GM12878 (cell line): Measurements from ENCODE around the gene SSR1. TPM values are rescaled to one million over a fixed set of nuclear protein-coding genes. Genes with fewer than 3 reads are reported as not detected.

Experiments
- ATAC-seq: fragments of 200-7000 bp; cut with Tn5 transposase; 3 replicates; pipeline ENCODE4 v1.9.1; 2020; ENCODE audit warnings: mild to moderate bottlenecking, moderate library complexity
- BruUV-seq: library from RNA; stranded (reverse); fragments of 400-500 nt; replicated peaks from 2 replicates; lab custom pipeline; 2021; lab: Mats Ljungman, UMichigan
- CTCF ChIA-PET: fragments of 300-600 bp; sonication (Branson Sonifier 250); formaldehyde crosslinking; extraction: SDS; loops from one replicate; lab custom pipeline; 2021; ENCODE audit warnings: inconsistent platforms; lab: Yijun Ruan, JAX
- POLR2A ChIA-PET: fragments of 350-600 bp; formaldehyde crosslinking; extraction: SDS; loops from one replicate; lab custom pipeline; 2021; ENCODE audit warnings: inconsistent platforms; lab: Charles Lee
- RAD21 ChIA-PET: fragments of 300-600 bp; sonication (Branson Sonifier 250); formaldehyde crosslinking; loops from one replicate; lab custom pipeline; 2023; ENCODE audit warnings: antibody characterized with exemption; ENCODE audit not compliant: unreplicated experiment; lab: Charles Lee
- SMC1A ChIA-PET: fragments of 300-600 bp; sonication (Branson Sonifier 250); formaldehyde crosslinking; loops from one replicate; lab custom pipeline; 2023; ENCODE audit not compliant: unreplicated experiment, uncharacterized antibody; lab: Charles Lee
- DNase-seq: peaks from one replicate; pipeline ENCODE4 v3.0.0-alpha.2; 2011; ENCODE audit warnings: low read depth, low spot score
- FAIRE-seq: peaks from 3 replicates; lab custom pipeline; 2011; peaks lifted over from hg19 to GRCh38; lab: Jason Lieb, UNC
- H2AFZ ChIP-seq: 2 replicates; pipeline ENCODE4 v1.6.0; 2011; ENCODE audit warnings: low read depth, low read length, control low read depth; ENCODE audit not compliant: control insufficient read depth
- H3K27ac ChIP-seq: 2 replicates; pipeline ENCODE4 v1.5.1; 2011; ENCODE audit warnings: control low read depth; ENCODE audit not compliant: control insufficient read depth, insufficient read depth
- H3K27me3 ChIP-seq, 2 experiments: replicated peaks in 1 of 2; 2 replicates each; pipeline versions ENCODE4 v1.6.0 to v1.6.1; 2011; ENCODE audit warnings: low read length in 1 of 2; ENCODE audit not compliant: control insufficient read depth in 2 of 2, insufficient read depth in 2 of 2
- H3K36me3 ChIP-seq, 2 experiments: 2 replicates each; pipeline ENCODE4 v1.5.1; 2011; ENCODE audit warnings: low read length in 1 of 2; ENCODE audit not compliant: control insufficient read depth in 2 of 2, insufficient read depth in 2 of 2
- H3K4me1 ChIP-seq: 2 replicates; pipeline ENCODE4 v1.6.1; 2011; ENCODE audit warnings: mild to moderate bottlenecking, low read length, moderate library complexity, mixed read lengths; ENCODE audit not compliant: control insufficient read depth, insufficient read depth
- H3K4me2 ChIP-seq: 2 replicates; pipeline ENCODE4 v1.6.0; 2011; ENCODE audit warnings: control low read depth; ENCODE audit not compliant: control insufficient read depth, insufficient read depth
- H3K4me3 ChIP-seq: fragments of 200-600 bp; sonication (generic); 2 replicates; pipeline ENCODE4 v1.5.1; 2016
- H3K79me2 ChIP-seq: 2 replicates; pipeline ENCODE4 v1.6.0; 2011; ENCODE audit warnings: low read length; ENCODE audit not compliant: control insufficient read depth, insufficient read depth
- H3K9ac ChIP-seq: 2 replicates; pipeline ENCODE4 v1.8.0; 2011; ENCODE audit warnings: low read length, control low read depth, mixed read lengths; ENCODE audit not compliant: control insufficient read depth, insufficient read depth
- H3K9me3 ChIP-seq: replicated peaks from 3 replicates; pipeline ENCODE4 v1.5.1; 2011; ENCODE audit warnings: mild to moderate bottlenecking, low read length; ENCODE audit not compliant: control insufficient read depth, insufficient read depth
- H4K20me1 ChIP-seq: 2 replicates; pipeline ENCODE4 v1.6.0; 2011; ENCODE audit not compliant: control insufficient read depth, insufficient read depth
- ATF7 ChIP-seq: fragments of 450-650 bp; IDR thresholded peaks from 2 replicates; pipeline ENCODE4 v1.6.1; 2016; ENCODE audit warnings: low read depth, mild to moderate bottlenecking
- BACH1 ChIP-seq: fragments of 450-650 bp; IDR thresholded peaks from 2 replicates; pipeline ENCODE4 v1.6.1; 2017; ENCODE audit warnings: mild to moderate bottlenecking, borderline replicate concordance
- BCL11A ChIP-seq: IDR thresholded peaks from 2 replicates; pipeline ENCODE4 v1.6.1; 2011; ENCODE audit warnings: low read depth, low read length
- BMI1 ChIP-seq: fragments of 450-650 bp; IDR thresholded peaks from 2 replicates; pipeline ENCODE4 v1.6.1; 2016; ENCODE audit warnings: mild to moderate bottlenecking, moderate library complexity, borderline replicate concordance
- HDAC6 ChIP-seq: fragments of 200-600 bp; sonication (generic); IDR thresholded peaks from one replicate; pipeline ENCODE4 v1.8.0; 2017; ENCODE audit warnings: antibody characterized with exemption; ENCODE audit not compliant: unreplicated experiment
- JUNB ChIP-seq: IDR thresholded peaks from 2 replicates; pipeline ENCODE4 v1.6.1; 2016; ENCODE audit warnings: antibody characterized with exemption, mild to moderate bottlenecking
- KLF5 ChIP-seq: fragments of 450-650 bp; IDR thresholded peaks from 2 replicates; pipeline ENCODE4 v1.6.1; 2014; ENCODE audit warnings: mild to moderate bottlenecking; ENCODE audit not compliant: partially characterized antibody
- MTA2 ChIP-seq: fragments of 450-650 bp; IDR thresholded peaks from 2 replicates; pipeline ENCODE4 v1.6.1; 2016; ENCODE audit warnings: low read depth, mild to moderate bottlenecking, moderate library complexity
- NBN ChIP-seq: fragments of 450-650 bp; IDR thresholded peaks from 2 replicates; pipeline ENCODE4 v1.6.1; 2016
- NFYB ChIP-seq: IDR thresholded peaks from 2 replicates; pipeline ENCODE4 v1.6.1; 2011; ENCODE audit warnings: low read depth, mild to moderate bottlenecking, low read length, improper control_type of control experiment, moderate library complexity; ENCODE audit not compliant: insufficient read depth
- PAX5 ChIP-seq: IDR thresholded peaks from 2 replicates; pipeline ENCODE4 v1.6.1; 2011; ENCODE audit warnings: low read depth, low read length, borderline replicate concordance
- POU2F2 ChIP-seq: IDR thresholded peaks from 3 replicates; pipeline ENCODE4 v1.6.1; 2011; ENCODE audit warnings: low read depth, mild to moderate bottlenecking, low read length, borderline replicate concordance
- YY1 ChIP-seq: IDR thresholded peaks from 2 replicates; pipeline ENCODE4 v1.6.1; 2011; ENCODE audit warnings: low read depth, mild to moderate bottlenecking, low read length
- ZNF384 ChIP-seq: IDR thresholded peaks from 2 replicates; pipeline ENCODE4 v1.6.1; 2012; ENCODE audit warnings: low read depth, mild to moderate bottlenecking, low read length, improper control_type of control experiment, borderline replicate concordance
- ZNF622 ChIP-seq: fragments of 450-650 bp; IDR thresholded peaks from 2 replicates; pipeline ENCODE4 v1.6.1; 2017; ENCODE audit warnings: mild to moderate bottlenecking, inconsistent platforms
- WGBS: methylation state at CpG from one replicate; pipeline ENCODE4 v1.1.6; 2016; ENCODE audit warnings: low lambda C conversion rate; ENCODE audit not compliant: insufficient replicate concordance, insufficient coverage; ENCODE audit errors: missing lambda C conversion rate; 5-methylcytosine and 5-hydroxymethylcytosine counted together
- in situ Hi-C: fragments of 300-500 bp; cut with MboI; formaldehyde crosslinking; loops from 9 replicates; pipeline ENCODE4 v1.14.3; 2018; ENCODE audit warnings: mixed read lengths
- intact Hi-C: fragments of 100-400 bp; cut with micrococcal nuclease; formaldehyde crosslinking; loops from one replicate; pipeline ENCODE4 v1.14.2; 2022; ENCODE audit not compliant: unreplicated experiment
- polyA plus RNA-seq, 11 experiments: library from polyadenylated mRNA; depleted of rRNA in 4 of 11; unstranded in 6 of 11; stranded (reverse) in 5 of 11; fragments of >200 nt; fragmentation: Nextera tagmentation in 4 of 11; fragmentation: Illumina TruSeq in 1 of 11; extraction: Ambion mirVana in 4 of 11; extraction: Trizol in 1 of 11; gene quantifications; 1 replicate in 1 of 11; 2 replicates in 10 of 11; pipeline versions ENCODE4 v1.2.1 to v1.2.3, GENCODE V29; 2011 to 2016; ENCODE audit warnings: inconsistent platforms in 2 of 11, missing spikeins in 2 of 11, low read depth in 1 of 11
- total RNA-seq, 4 experiments: library from RNA; depleted of rRNA in 3 of 4; stranded (reverse); fragments of >200 nt in 3 of 4; fragmentation: Illumina TruSeq in 1 of 4; extraction: Trizol in 1 of 4; gene quantifications; 2 replicates each; pipeline versions ENCODE4 v1.2.1 to v1.2.3, GENCODE V29; 2013 to 2021
- TF ChIP-seq, protein P1 (sequence below): IDR thresholded peaks from 2 replicates; pipeline ENCODE4 v1.6.1; 2012; ENCODE audit warnings: improper control_type of control experiment, low read depth, low read length; ENCODE audit not compliant: insufficient replicate concordance
- TF ChIP-seq, protein P2 (sequence below): fragments of 450-650 bp; IDR thresholded peaks from 2 replicates; pipeline ENCODE4 v1.6.1; 2017; ENCODE audit warnings: borderline replicate concordance
- TF ChIP-seq, protein P3 (sequence below): fragments of 450-650 bp; IDR thresholded peaks from 2 replicates; pipeline ENCODE4 v1.6.1; 2016; ENCODE audit warnings: mild to moderate bottlenecking

The SSR1 gene
- total and polyA plus RNA-seq, 10 of the 15 experiments (the other 5 are each of a cell fraction or from before 2014, with no cell fraction given) = 42.0 to 209 (median 128) TPM

DNA sequence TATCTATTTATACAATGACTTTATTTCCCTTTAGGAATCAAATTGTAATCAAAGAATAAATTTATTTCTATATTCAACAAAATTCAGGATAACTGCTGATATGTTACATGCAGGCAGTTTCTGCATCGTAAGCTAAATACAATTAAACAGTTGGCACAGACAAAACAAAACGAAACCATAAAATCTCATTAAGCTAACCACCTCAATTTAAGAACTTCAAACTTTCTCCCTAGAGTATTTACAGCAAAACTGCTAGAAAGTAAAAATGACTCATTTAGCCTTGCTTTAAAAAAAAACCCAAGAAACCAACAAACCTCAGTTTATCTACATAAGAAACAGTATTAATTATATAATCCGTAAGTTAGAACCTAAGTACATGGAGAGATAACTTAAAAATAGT, 17.1 kb downstream of the SSR1 start:
- no peak for DNase-seq
- no peak; the same call in 2 of the 3 replicates for ATAC-seq
- no peak overlapping the region for H3K4me2 ChIP-seq
- no peaks in the 10 kb centered on the region for H3K79me2 ChIP-seq
- no TSS peak for BruUV-seq
- no peak for FAIRE-seq
- POLR2A ChIA-PET = interaction anchor here (1.4 to 2.8 kb wide), 2 partner anchors 11 to 94 kb away, joined by 5 to 10 read pairs; partner anchors contain the start of genes CAGE1 and RIOK1
- no peaks in the 10 kb centered on the region for H3K9me3 ChIP-seq
- H3K36me3 ChIP-seq = peaks cover 7 to 35% of the 10 kb centered on the region in 2 experiments
- RAD21 ChIA-PET = no interaction called here
- H3K4me3 ChIP-seq = no peak overlapping the region
- WGBS = 19% methylated on average over 3 of the region's 3 CpGs
- H3K9ac ChIP-seq = no peak overlapping the region
- no peaks in the 10 kb centered on the region for H3K27me3 ChIP-seq
- H3K27ac ChIP-seq = no peak overlapping the region
- in situ Hi-C loops = no loop called here
- no peak overlapping the region for H2AFZ ChIP-seq
- intact Hi-C loops = no loop called here
- no peaks in the 10 kb centered on the region for H4K20me1 ChIP-seq
- SMC1A ChIA-PET = interaction anchor here (0.7 to 3.6 kb wide), 10 partner anchors 10 to 703 kb away, joined by 3 to 20 read pairs (median 4); no protein-coding TSS in a partner anchor
- H3K4me1 ChIP-seq = no peaks in the 10 kb centered on the region
- CTCF ChIA-PET = interaction anchor here (1.0 to 6.1 kb wide), 3 partner anchors 10 to 320 kb away, joined by 5 to 37 read pairs (median 7); no protein-coding TSS in a partner anchor
- no peak for TF ChIP-seq BACH1
- TF ChIP-seq MTA2 = peak; percentile 96
- 0 out of 2 replicates have a peak, but pooled peaks have one; percentile 42 for TF ChIP-seq BMI1
- peak; percentile 53; the same call in 1 of the 2 replicates for TF ChIP-seq ZNF384
- no peak for TF ChIP-seq PAX5
- TF ChIP-seq ATF7 = peak; percentile 54; the same call in 1 of the 2 replicates
- no peak for TF ChIP-seq KLF5
- TF ChIP-seq, protein P1, sequence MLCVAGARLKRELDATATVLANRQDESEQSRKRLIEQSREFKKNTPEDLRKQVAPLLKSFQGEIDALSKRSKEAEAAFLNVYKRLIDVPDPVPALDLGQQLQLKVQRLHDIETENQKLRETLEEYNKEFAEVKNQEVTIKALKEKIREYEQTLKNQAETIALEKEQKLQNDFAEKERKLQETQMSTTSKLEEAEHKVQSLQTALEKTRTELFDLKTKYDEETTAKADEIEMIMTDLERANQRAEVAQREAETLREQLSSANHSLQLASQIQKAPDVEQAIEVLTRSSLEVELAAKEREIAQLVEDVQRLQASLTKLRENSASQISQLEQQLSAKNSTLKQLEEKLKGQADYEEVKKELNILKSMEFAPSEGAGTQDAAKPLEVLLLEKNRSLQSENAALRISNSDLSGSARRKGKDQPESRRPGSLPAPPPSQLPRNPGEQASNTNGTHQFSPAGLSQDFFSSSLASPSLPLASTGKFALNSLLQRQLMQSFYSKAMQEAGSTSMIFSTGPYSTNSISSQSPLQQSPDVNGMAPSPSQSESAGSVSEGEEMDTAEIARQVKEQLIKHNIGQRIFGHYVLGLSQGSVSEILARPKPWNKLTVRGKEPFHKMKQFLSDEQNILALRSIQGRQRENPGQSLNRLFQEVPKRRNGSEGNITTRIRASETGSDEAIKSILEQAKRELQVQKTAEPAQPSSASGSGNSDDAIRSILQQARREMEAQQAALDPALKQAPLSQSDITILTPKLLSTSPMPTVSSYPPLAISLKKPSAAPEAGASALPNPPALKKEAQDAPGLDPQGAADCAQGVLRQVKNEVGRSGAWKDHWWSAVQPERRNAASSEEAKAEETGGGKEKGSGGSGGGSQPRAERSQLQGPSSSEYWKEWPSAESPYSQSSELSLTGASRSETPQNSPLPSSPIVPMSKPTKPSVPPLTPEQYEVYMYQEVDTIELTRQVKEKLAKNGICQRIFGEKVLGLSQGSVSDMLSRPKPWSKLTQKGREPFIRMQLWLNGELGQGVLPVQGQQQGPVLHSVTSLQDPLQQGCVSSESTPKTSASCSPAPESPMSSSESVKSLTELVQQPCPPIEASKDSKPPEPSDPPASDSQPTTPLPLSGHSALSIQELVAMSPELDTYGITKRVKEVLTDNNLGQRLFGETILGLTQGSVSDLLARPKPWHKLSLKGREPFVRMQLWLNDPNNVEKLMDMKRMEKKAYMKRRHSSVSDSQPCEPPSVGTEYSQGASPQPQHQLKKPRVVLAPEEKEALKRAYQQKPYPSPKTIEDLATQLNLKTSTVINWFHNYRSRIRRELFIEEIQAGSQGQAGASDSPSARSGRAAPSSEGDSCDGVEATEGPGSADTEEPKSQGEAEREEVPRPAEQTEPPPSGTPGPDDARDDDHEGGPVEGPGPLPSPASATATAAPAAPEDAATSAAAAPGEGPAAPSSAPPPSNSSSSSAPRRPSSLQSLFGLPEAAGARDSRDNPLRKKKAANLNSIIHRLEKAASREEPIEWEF = no peak
- no peak for TF ChIP-seq YY1
- TF ChIP-seq ZNF622 = no peak
- no peak for TF ChIP-seq HDAC6
- TF ChIP-seq NFYB = no peak
- TF ChIP-seq, protein P2, sequence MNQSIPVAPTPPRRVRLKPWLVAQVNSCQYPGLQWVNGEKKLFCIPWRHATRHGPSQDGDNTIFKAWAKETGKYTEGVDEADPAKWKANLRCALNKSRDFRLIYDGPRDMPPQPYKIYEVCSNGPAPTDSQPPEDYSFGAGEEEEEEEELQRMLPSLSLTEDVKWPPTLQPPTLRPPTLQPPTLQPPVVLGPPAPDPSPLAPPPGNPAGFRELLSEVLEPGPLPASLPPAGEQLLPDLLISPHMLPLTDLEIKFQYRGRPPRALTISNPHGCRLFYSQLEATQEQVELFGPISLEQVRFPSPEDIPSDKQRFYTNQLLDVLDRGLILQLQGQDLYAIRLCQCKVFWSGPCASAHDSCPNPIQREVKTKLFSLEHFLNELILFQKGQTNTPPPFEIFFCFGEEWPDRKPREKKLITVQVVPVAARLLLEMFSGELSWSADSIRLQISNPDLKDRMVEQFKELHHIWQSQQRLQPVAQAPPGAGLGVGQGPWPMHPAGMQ = no peak
- peak; percentile 12; the same call in 1 of the 2 replicates for TF ChIP-seq BCL11A
- no peak for TF ChIP-seq POU2F2
- TF ChIP-seq NBN = peak; percentile 40; the same call in 1 of the 2 replicates
- TF ChIP-seq JUNB = no peak
- TF ChIP-seq, protein P3, sequence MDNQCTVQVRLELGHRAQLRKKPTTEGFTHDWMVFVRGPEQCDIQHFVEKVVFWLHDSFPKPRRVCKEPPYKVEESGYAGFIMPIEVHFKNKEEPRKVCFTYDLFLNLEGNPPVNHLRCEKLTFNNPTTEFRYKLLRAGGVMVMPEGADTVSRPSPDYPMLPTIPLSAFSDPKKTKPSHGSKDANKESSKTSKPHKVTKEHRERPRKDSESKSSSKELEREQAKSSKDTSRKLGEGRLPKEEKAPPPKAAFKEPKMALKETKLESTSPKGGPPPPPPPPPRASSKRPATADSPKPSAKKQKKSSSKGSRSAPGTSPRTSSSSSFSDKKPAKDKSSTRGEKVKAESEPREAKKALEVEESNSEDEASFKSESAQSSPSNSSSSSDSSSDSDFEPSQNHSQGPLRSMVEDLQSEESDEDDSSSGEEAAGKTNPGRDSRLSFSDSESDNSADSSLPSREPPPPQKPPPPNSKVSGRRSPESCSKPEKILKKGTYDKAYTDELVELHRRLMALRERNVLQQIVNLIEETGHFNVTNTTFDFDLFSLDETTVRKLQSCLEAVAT = peak; percentile 26; the same call in 1 of the 2 replicates
